WTC11 (cell line): ENCODE data around the gene DESI2. TPM values are rescaled to one million over a fixed set of nuclear protein-coding genes. Genes with fewer than 3 reads are reported as not detected.

Source experiments
- ATAC-seq: fragments of 200-7000 bp; cut with Tn5 transposase; 2 replicates; pipeline ENCODE4 v1.10.0; 2021; ENCODE audit warnings: mild to moderate bottlenecking, moderate library complexity
- CTCF ChIA-PET: fragments of 300-600 bp; sonication (Branson Sonifier 250); formaldehyde crosslinking; loops from one replicate; lab custom pipeline; 2021; ENCODE audit warnings: antibody characterized with exemption; lab: Charles Lee
- POLR2A ChIA-PET: fragments of 350-600 bp; sonication (Branson Sonifier 250); formaldehyde crosslinking; loops from one replicate; lab custom pipeline; 2021; ENCODE audit warnings: antibody characterized with exemption; lab: Charles Lee
- DNase-seq: peaks from one replicate; pipeline ENCODE4 v3.0.0; 2021; ENCODE audit warnings: low spot score
- H3K27ac Mint-ChIP-seq: 2 replicates; pipeline ENCODE4 v1.8.0; 2021; ENCODE audit warnings: mixed read lengths
- H3K27me3 Mint-ChIP-seq: 2 replicates; pipeline ENCODE4 v1.8.0; 2021; ENCODE audit warnings: low read depth, mild to moderate bottlenecking, moderate library complexity, mixed read lengths
- H3K36me3 Mint-ChIP-seq: 2 replicates; pipeline ENCODE4 v1.8.0; 2021; ENCODE audit warnings: mixed read lengths
- H3K4me1 Mint-ChIP-seq: 2 replicates; pipeline ENCODE4 v1.8.0; 2022; ENCODE audit warnings: mixed read lengths
- H3K4me3 Mint-ChIP-seq: 2 replicates; pipeline ENCODE4 v1.8.0; 2021; ENCODE audit warnings: mild to moderate bottlenecking, moderate library complexity, mixed read lengths
- H3K9me3 Mint-ChIP-seq: 2 replicates; pipeline ENCODE4 v1.8.0; 2021; ENCODE audit warnings: mixed read lengths
- ATF1 ChIP-seq: sonication (generic); formaldehyde crosslinking; IDR thresholded peaks from 2 replicates; pipeline ENCODE4 v1.8.1; 2023; ENCODE audit warnings: mild to moderate bottlenecking, moderate library complexity, missing genetic modification reagents
- CREM ChIP-seq: sonication (generic); formaldehyde crosslinking; IDR thresholded peaks from 2 replicates; pipeline ENCODE4 v1.8.1; 2022; ENCODE audit warnings: mild to moderate bottlenecking, missing genetic modification reagents, moderate library complexity
- ELF4 ChIP-seq: sonication (generic); formaldehyde crosslinking; IDR thresholded peaks from 2 replicates; pipeline ENCODE4 v1.8.1; 2022; ENCODE audit warnings: low read depth, mild to moderate bottlenecking, moderate library complexity, missing genetic modification reagents
- FOXJ3 ChIP-seq: sonication (generic); formaldehyde crosslinking; IDR thresholded peaks from 2 replicates; pipeline ENCODE4 v1.9.0; 2021; ENCODE audit warnings: missing genetic modification reagents, mild to moderate bottlenecking, borderline replicate concordance
- FOXP1 ChIP-seq: sonication (generic); formaldehyde crosslinking; IDR thresholded peaks from 2 replicates; pipeline ENCODE4 v1.8.0; 2022; ENCODE audit warnings: missing genetic modification reagents, mild to moderate bottlenecking, moderate library complexity, borderline replicate concordance
- GTF2I ChIP-seq: fragments of 250-450 bp; sonication (Bioruptor Pico); conservative IDR thresholded peaks from 2 replicates; pipeline ENCODE4 v1.4.0; 2021; ENCODE audit warnings: mild to moderate bottlenecking
- JAZF1 ChIP-seq: fragments of 250-450 bp; sonication (Bioruptor Pico); IDR thresholded peaks from 2 replicates; pipeline ENCODE4 v1.9.0; 2021; ENCODE audit warnings: moderate library complexity, mild to moderate bottlenecking, inconsistent platforms
- JUN ChIP-seq: sonication (generic); formaldehyde crosslinking; IDR thresholded peaks from 2 replicates; pipeline ENCODE4 v1.8.0; 2023; ENCODE audit warnings: mild to moderate bottlenecking, missing genetic modification reagents
- NFATC4 ChIP-seq: fragments of 250-450 bp; sonication (Bioruptor Pico); IDR thresholded peaks from 2 replicates; pipeline ENCODE4 v1.9.0; 2021; ENCODE audit warnings: mild to moderate bottlenecking
- NR1H2 ChIP-seq: sonication (generic); formaldehyde crosslinking; IDR thresholded peaks from 2 replicates; pipeline ENCODE4 v1.9.0; 2021; ENCODE audit warnings: mild to moderate bottlenecking, moderate library complexity, missing genetic modification reagents
- RELA ChIP-seq: sonication (generic); formaldehyde crosslinking; IDR thresholded peaks from 2 replicates; pipeline ENCODE4 v1.8.1; 2022; ENCODE audit warnings: missing genetic modification reagents, mild to moderate bottlenecking, borderline replicate concordance
- SMAD3 ChIP-seq: sonication (generic); formaldehyde crosslinking; IDR thresholded peaks from 2 replicates; pipeline ENCODE4 v1.8.0; 2022; ENCODE audit warnings: missing genetic modification reagents, mild to moderate bottlenecking, borderline replicate concordance
- SP1 ChIP-seq: sonication (generic); formaldehyde crosslinking; conservative IDR thresholded peaks from 2 replicates; pipeline ENCODE4 v1.8.1; 2022; ENCODE audit warnings: missing genetic modification reagents
- TP53 ChIP-seq: sonication (generic); formaldehyde crosslinking; IDR thresholded peaks from 2 replicates; pipeline ENCODE4 v1.8.1; 2023; ENCODE audit warnings: mild to moderate bottlenecking, missing genetic modification reagents
- ZBTB21 ChIP-seq: sonication (generic); formaldehyde crosslinking; IDR thresholded peaks from 2 replicates; pipeline ENCODE4 v1.8.1; 2023; ENCODE audit warnings: mild to moderate bottlenecking, missing genetic modification reagents, borderline replicate concordance
- ZNF317 ChIP-seq: sonication (generic); formaldehyde crosslinking; IDR thresholded peaks from 2 replicates; pipeline ENCODE4 v1.8.1; 2023; ENCODE audit warnings: low read depth, mild to moderate bottlenecking, moderate library complexity, missing genetic modification reagents, borderline replicate concordance
- ZNF396 ChIP-seq: fragments of 250-450 bp; sonication (Bioruptor Pico); IDR thresholded peaks from 2 replicates; pipeline ENCODE4 v1.8.0; 2021; ENCODE audit warnings: mild to moderate bottlenecking, moderate library complexity, borderline replicate concordance
- ZNF671 ChIP-seq: fragments of 250-450 bp; sonication (Bioruptor Pico); IDR thresholded peaks from 2 replicates; pipeline ENCODE4 v1.8.0; 2021; ENCODE audit warnings: mild to moderate bottlenecking
- total RNA-seq: library from RNA; stranded (reverse); gene quantifications from 3 replicates; pipeline ENCODE4 v1.2.3, GENCODE V29; 2021
- TF ChIP-seq, protein P1 (sequence below): sonication (generic); formaldehyde crosslinking; IDR thresholded peaks from 2 replicates; pipeline ENCODE4 v1.8.1; 2022; ENCODE audit warnings: low read depth, mild to moderate bottlenecking, moderate library complexity, missing genetic modification reagents, borderline replicate concordance
- TF ChIP-seq, protein P2 (sequence below): sonication (generic); formaldehyde crosslinking; conservative IDR thresholded peaks from 2 replicates; pipeline ENCODE4 v1.8.1; 2022; ENCODE audit warnings: mild to moderate bottlenecking, missing genetic modification reagents
- TF ChIP-seq, protein P3 (sequence below): sonication (generic); formaldehyde crosslinking; IDR thresholded peaks from 2 replicates; pipeline ENCODE4 v1.8.1; 2022; ENCODE audit warnings: low read depth, missing genetic modification reagents, borderline replicate concordance

Gene DESI2
- total RNA-seq, 1 experiment from 2014 or later, result 108 TPM

DNA sequence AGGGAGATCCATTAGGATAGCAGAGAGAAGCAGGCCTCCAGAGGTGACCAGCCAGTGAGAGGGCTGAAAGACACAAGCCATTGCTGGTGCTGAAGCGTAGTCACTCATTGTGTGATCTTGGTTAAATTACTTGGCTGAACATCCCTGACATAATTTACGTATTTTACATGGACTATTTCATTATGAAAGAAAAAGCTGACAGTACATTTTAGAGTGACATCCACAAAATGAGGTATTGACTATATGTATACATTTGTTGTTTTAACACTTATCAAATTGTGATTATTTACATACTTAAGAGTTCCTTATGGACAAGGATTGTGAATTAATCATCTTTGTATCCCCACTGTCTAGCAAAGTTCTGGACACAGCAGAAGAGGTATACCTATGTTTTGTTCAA is 14.9 kb downstream of the DESI2 start:
- no peaks in the 10 kb centered on the region for H3K27me3 Mint-ChIP-seq
- no peak overlapping the region for H3K4me3 Mint-ChIP-seq
- ChIA-PET CTCF (no interaction called here), POLR2A (no interaction called here)
- no peak overlapping the region for H3K27ac Mint-ChIP-seq
- H3K9me3 Mint-ChIP-seq, result no peaks in the 10 kb centered on the region
- peaks cover 12% of the 10 kb centered on the region for H3K4me1 Mint-ChIP-seq
- TF ChIP-seq, protein P1, sequence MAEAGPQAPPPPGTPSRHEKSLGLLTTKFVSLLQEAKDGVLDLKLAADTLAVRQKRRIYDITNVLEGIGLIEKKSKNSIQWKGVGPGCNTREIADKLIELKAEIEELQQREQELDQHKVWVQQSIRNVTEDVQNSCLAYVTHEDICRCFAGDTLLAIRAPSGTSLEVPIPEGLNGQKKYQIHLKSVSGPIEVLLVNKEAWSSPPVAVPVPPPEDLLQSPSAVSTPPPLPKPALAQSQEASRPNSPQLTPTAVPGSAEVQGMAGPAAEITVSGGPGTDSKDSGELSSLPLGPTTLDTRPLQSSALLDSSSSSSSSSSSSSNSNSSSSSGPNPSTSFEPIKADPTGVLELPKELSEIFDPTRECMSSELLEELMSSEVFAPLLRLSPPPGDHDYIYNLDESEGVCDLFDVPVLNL (CRISPR knock-in tag), result no peak
- TF ChIP-seq NFATC4, result no peak
- TF ChIP-seq ZNF317 (CRISPR knock-in tag), result no peak
- no peak for TF ChIP-seq ATF1 (CRISPR knock-in tag)
- no peak for TF ChIP-seq RELA
- no peak for TF ChIP-seq JAZF1 (CRISPR knock-in tag)
- TF ChIP-seq, protein P2, sequence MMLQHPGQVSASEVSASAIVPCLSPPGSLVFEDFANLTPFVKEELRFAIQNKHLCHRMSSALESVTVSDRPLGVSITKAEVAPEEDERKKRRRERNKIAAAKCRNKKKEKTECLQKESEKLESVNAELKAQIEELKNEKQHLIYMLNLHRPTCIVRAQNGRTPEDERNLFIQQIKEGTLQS, result no peak
- no peak for TF ChIP-seq GTF2I
- TF ChIP-seq ELF4 (CRISPR knock-in tag), result no peak
- no peak for TF ChIP-seq TP53 (CRISPR knock-in tag)
- TF ChIP-seq FOXJ3 (CRISPR knock-in tag), result no peak
- TF ChIP-seq, protein P3, sequence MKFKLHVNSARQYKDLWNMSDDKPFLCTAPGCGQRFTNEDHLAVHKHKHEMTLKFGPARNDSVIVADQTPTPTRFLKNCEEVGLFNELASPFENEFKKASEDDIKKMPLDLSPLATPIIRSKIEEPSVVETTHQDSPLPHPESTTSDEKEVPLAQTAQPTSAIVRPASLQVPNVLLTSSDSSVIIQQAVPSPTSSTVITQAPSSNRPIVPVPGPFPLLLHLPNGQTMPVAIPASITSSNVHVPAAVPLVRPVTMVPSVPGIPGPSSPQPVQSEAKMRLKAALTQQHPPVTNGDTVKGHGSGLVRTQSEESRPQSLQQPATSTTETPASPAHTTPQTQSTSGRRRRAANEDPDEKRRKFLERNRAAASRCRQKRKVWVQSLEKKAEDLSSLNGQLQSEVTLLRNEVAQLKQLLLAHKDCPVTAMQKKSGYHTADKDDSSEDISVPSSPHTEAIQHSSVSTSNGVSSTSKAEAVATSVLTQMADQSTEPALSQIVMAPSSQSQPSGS (CRISPR knock-in tag), result no peak
- no peak for TF ChIP-seq JUN (CRISPR knock-in tag)
- H3K36me3 Mint-ChIP-seq, result peaks cover 3% of the 10 kb centered on the region; the same call in 1 of the 2 replicates
- peak; percentile 51 for ATAC-seq
- no peak for DNase-seq

DNA sequence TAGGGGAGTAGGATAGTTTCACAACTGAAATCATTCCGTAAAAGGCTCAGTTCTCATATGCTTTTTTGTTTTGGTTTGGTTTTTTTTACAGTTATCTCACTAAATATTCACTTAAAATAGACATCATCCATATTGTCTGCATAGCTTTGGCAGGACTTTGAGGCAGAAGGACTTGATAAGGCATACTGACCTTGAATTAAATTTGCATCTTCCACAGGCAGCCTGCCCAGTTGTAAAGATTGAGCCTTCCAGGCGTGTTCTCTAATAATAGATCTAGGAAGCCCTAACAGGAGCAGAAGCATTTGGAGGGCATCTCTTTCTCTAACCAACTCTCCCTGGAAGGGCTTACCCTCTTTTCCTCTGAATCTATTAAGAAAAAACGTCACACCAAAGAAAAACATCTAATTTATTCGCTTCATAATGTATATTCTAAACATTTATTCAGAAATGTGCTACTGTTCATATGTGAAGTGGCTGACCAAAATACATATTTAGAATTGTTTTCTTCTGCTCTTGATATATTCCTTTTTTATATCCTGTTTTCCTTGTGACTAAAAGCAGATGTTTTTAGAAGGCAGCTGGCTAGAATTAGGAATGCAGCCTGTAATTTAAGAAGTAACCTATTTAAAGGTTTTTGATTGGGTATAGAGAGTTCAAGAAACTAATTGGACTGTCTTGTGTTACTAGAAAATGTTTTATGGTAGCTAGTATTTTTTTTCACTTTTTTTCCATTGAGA is 20.2 kb downstream of the DESI2 start:
- Mint-ChIP-seq H3K27ac (0 out of 2 replicates have a peak overlapping the region, but pooled peaks have one; percentile 36), H3K4me3 (no peak overlapping the region), H3K9me3 (no peaks in the 10 kb centered on the region), H3K27me3 (no peaks in the 10 kb centered on the region), H3K4me1 (peaks cover 15% of the 10 kb centered on the region), H3K36me3 (peaks cover 9% of the 10 kb centered on the region)
- no peak for ATAC-seq
- POLR2A ChIA-PET, result no interaction called here
- TF ChIP-seq ZBTB21 (CRISPR knock-in tag) (no peak), TP53 (CRISPR knock-in tag) (no peak), SMAD3 (CRISPR knock-in tag) (no peak), SP1 (CRISPR knock-in tag) (no peak), ZNF396 (CRISPR knock-in tag) (no peak), NR1H2 (CRISPR knock-in tag) (no peak)
- CTCF ChIA-PET, result no interaction called here
- DNase-seq, result no peak

DNA sequence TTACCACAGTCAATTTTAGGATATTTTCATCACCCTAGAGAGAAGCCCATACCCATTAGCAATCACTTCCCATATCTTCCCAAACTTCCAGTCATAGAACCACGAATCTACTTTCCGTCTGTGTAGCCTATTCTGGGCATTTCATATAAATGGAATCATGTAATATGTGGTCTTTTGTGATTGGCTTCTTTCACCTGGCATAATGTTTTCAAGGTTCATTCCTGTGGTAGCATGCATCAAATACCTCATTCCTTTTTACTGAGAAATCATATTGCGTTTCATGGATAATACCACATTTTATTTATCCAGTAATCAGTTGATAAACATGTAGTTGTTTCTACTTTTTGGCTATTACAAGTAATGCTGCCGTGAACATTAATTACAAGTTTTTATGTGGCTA is 21.5 kb downstream of the DESI2 start:
- no peaks in the 10 kb centered on the region for H3K27me3 Mint-ChIP-seq
- H3K9me3 Mint-ChIP-seq, result no peaks in the 10 kb centered on the region
- TF ChIP-seq ZNF671 (no peak), FOXP1 (CRISPR knock-in tag) (no peak), CREM (CRISPR knock-in tag) (no peak)
- POLR2A ChIA-PET, result no interaction called here
- H3K36me3 Mint-ChIP-seq, result peaks cover 12% of the 10 kb centered on the region
- no peak for DNase-seq
- H3K4me3 Mint-ChIP-seq, result no peak overlapping the region
- CTCF ChIA-PET, result interaction anchor here (0.5 kb wide), 1 partner anchor 10 kb away, joined by 3 read pairs; no protein-coding TSS in a partner anchor
- ATAC-seq, result no peak
- H3K27ac Mint-ChIP-seq, result no peak overlapping the region
- H3K4me1 Mint-ChIP-seq, result peaks cover 18% of the 10 kb centered on the region
